Upper lobe of left lung (tissue), 6 donors: ENCODE results near the gene KIF1C. TPM values are rescaled to one million over a fixed set of nuclear protein-coding genes. Genes with fewer than 3 reads are reported as not detected.

ENCODE experiments used
- ATAC-seq, 2 donors: fragments of 200-7000 bp; cut with Tn5 transposase; one replicate each; pipeline ENCODE4 v1.9.1; 2022; ENCODE audit warnings: mild to moderate bottlenecking in 2 of 2, moderate library complexity in 2 of 2; ENCODE audit not compliant: low FRiP score in 2 of 2
- DNase-seq, 2 donors: peaks; one replicate each; pipeline ENCODE4 v3.0.0-alpha.2; 2019 to 2020
- H3K27ac ChIP-seq, 4 donors: fragments of 200-600 bp; sonication (generic); one replicate each; pipeline ENCODE4 v1.5.1; 2016 to 2019
- H3K27me3 ChIP-seq, 4 donors: fragments of 200-600 bp; sonication (generic); one replicate each; pipeline ENCODE4 v1.5.1; 2017 to 2019
- H3K36me3 ChIP-seq, 4 donors: fragments of 200-600 bp; sonication (generic); one replicate each; pipeline ENCODE4 v1.5.1; 2016 to 2019
- H3K4me1 ChIP-seq, 4 donors: fragments of 200-600 bp; sonication (generic); one replicate each; pipeline ENCODE4 v1.5.1; 2018 to 2019
- H3K4me3 ChIP-seq, 4 donors: fragments of 200-600 bp; sonication (generic); one replicate each; pipeline ENCODE4 v1.5.1; 2017 to 2019; ENCODE audit warnings: mild to moderate bottlenecking in 2 of 4, moderate library complexity in 1 of 4
- H3K9me3 ChIP-seq, 4 donors: fragments of 200-600 bp; sonication (generic); one replicate each; pipeline ENCODE4 v1.5.1; 2018 to 2019
- EP300 ChIP-seq, 4 donors: sonication (generic); formaldehyde crosslinking; IDR thresholded peaks; one replicate each; pipeline ENCODE4 v1.5.1; 2017; ENCODE audit warnings: antibody characterized with exemption in 4 of 4, control low read depth in 2 of 4
- POLR2A ChIP-seq, 4 donors: fragments of 450-650 bp; IDR thresholded peaks; one replicate each; pipeline ENCODE4 v1.5.1; 2016 to 2017; ENCODE audit warnings: antibody characterized with exemption in 4 of 4, mild to moderate bottlenecking in 2 of 4
- POLR2AphosphoS5 ChIP-seq, 2 donors: sonication (generic); formaldehyde crosslinking; IDR thresholded peaks; one replicate each; pipeline ENCODE4 v1.5.1; 2017; ENCODE audit warnings: antibody characterized with exemption in 2 of 2
- WGBS, 2 donors: methylation state at CpG; one replicate each; pipeline ENCODE4 v1.1.5; 2017 to 2018; 5-methylcytosine and 5-hydroxymethylcytosine counted together
- total RNA-seq, 6 donors: library from RNA; depleted of rRNA in 4 of 6; stranded (reverse); fragments of >200 nt in 4 of 6; gene quantifications; one replicate each; pipeline versions ENCODE4 v1.1.0 to v1.2.1, GENCODE V29; 2016 to 2021
- TF ChIP-seq, protein P1 (sequence below), 6 experiments: fragments of 450-650 bp in 4 of 6; fragments of 200-600 bp in 2 of 6; sonication (generic) in 2 of 6; IDR thresholded peaks; one replicate each; pipeline ENCODE4 v1.5.1; 2016 to 2019; ENCODE audit warnings: antibody characterized with exemption in 6 of 6
- donor health status: DM: no; HTN: no; CAD: no; lungs with moderate emphysema.
- donor health status: DM: no; HTN: yes; CAD: no; lungs with severe emphysema.

Gene KIF1C
- total RNA-seq, 6 donors from 2014 or later, result 130 to 270 (median 206) TPM

DNA sequence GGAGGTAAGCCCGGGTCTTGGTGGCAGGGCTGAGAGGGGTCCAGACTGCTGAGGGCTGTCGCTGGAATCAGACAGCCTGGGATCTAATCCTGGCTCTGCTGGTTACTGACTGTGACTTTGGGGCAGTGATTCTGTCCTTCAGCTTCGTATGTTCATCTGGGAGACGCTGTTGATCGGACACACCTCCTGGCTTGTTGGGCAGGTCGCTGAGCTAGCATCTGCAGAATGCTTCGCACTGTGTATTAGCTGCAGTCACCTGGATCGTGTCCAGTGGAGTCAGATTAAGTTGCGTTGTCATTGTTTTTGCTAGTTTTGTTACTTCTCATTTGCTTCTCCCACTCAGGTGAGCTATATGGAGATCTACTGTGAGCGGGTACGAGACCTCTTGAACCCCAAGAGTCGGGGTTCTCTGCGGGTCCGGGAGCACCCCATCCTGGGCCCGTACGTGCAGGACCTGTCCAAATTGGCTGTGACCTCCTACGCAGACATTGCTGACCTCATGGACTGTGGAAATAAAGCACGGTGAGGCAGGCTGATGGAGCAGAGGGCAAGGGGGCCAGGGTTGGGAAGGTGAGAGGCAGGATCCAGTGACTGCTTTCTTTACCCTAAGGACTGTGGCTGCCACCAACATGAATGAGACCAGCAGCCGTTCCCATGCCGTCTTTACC, 4.5 kb downstream of the KIF1C start:
- no peak for TF ChIP-seq EP300 (IDR thresholded peaks at IDR 0.05)
- no peak for TF ChIP-seq POLR2A (IDR thresholded peaks at IDR 0.05)
- TF ChIP-seq, protein P1, sequence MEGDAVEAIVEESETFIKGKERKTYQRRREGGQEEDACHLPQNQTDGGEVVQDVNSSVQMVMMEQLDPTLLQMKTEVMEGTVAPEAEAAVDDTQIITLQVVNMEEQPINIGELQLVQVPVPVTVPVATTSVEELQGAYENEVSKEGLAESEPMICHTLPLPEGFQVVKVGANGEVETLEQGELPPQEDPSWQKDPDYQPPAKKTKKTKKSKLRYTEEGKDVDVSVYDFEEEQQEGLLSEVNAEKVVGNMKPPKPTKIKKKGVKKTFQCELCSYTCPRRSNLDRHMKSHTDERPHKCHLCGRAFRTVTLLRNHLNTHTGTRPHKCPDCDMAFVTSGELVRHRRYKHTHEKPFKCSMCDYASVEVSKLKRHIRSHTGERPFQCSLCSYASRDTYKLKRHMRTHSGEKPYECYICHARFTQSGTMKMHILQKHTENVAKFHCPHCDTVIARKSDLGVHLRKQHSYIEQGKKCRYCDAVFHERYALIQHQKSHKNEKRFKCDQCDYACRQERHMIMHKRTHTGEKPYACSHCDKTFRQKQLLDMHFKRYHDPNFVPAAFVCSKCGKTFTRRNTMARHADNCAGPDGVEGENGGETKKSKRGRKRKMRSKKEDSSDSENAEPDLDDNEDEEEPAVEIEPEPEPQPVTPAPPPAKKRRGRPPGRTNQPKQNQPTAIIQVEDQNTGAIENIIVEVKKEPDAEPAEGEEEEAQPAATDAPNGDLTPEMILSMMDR (IDR thresholded peaks at IDR 0.05), result no peak
- TF ChIP-seq POLR2AphosphoS5 (IDR thresholded peaks at IDR 0.05), result no peak
- peaks cover 28 to 67% (median 63%) of the 10 kb centered on the region in 4 donors for H3K36me3 ChIP-seq
- ATAC-seq (no peak), DNase-seq (no peak)
- 95 to 96% methylated on average over 9 to 20 of the region's 20 CpGs for WGBS, 2 donors
- no peak overlapping the region for H3K27ac ChIP-seq
- H3K4me1 ChIP-seq, result peaks cover 18 to 24% (median 23%) of the 10 kb centered on the region in 4 donors
- H3K4me3 ChIP-seq, result no peak overlapping the region
- no peaks in the 10 kb centered on the region for H3K9me3 ChIP-seq
- H3K27me3 ChIP-seq, result no peaks in the 10 kb centered on the region

DNA sequence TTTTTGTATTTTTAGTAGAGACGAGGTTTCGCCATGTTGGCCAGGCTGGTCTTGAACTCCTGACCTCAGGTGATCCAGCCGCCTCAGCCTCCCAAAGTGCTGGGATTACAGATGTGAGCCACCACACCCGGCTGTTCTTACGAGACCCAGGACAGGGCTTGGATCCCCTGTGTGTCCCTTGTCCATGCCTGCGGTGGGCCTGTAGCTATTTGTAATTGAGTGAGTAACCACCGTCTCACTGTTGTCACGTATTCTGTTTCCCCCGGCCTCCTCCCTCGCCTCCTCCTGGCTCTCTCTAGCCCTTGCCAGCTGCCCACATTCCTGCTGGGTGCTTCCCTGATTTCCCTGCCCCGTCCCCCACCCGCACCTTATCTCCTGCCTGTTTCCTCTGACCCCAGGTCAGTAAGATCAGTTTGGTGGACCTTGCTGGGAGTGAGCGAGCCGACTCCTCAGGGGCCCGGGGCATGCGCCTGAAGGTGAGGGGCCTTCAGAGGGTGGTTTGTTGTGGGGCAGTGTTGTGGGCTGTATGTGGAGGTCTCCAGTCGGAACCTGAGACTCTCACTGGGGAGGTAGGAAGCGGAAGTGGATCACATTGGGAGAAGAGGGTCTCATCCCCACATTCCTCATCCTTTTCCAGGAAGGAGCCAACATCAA, 5.6 kb downstream of the KIF1C start:
- no peak for DNase-seq
- no peak overlapping the region for H3K4me3 ChIP-seq
- H3K27me3 ChIP-seq, result no peaks in the 10 kb centered on the region
- H3K9me3 ChIP-seq, result no peaks in the 10 kb centered on the region
- TF ChIP-seq POLR2AphosphoS5 (IDR thresholded peaks at IDR 0.05) (no peak), EP300 (IDR thresholded peaks at IDR 0.05) (no peak), POLR2A (IDR thresholded peaks at IDR 0.05) (no peak)
- TF ChIP-seq, protein P1 (IDR thresholded peaks at IDR 0.05), result no peak
- 97 to 99% methylated on average over 18 of the region's 18 CpGs for WGBS, 2 donors
- H3K27ac ChIP-seq, result no peak overlapping the region
- no peak for ATAC-seq
- peaks cover 18 to 24% (median 23%) of the 10 kb centered on the region in 4 donors for H3K4me1 ChIP-seq
- H3K36me3 ChIP-seq, result peaks cover 35 to 78% (median 74%) of the 10 kb centered on the region in 4 donors

DNA sequence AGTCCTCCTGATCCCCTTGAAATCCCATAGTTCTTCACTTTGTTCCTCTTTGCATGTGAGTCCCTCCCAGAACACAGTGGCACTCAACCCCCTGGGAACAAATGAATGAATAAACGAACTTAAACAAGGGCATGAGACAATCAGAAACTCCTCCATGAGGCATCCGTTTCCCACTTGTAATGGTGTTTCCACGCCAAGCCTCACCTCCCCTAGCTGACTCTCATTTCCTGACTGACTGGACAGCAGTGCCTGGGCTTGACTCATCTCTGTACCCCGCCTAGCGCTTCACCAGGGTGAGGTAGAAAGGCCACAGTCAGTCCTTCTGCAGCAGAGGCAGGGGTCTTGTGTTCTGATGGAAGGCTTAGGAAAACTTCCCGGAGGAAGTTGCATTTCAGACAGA, 14.2 kb downstream of the KIF1C start:
- no peak overlapping the region for H3K27ac ChIP-seq
- H3K4me1 ChIP-seq, result no peaks in the 10 kb centered on the region
- no peaks in the 10 kb centered on the region for H3K27me3 ChIP-seq
- ATAC-seq (peak in 1 of 2 donors; percentile 46), DNase-seq (no peak)
- no peak overlapping the region for H3K4me3 ChIP-seq
- H3K9me3 ChIP-seq, result no peaks in the 10 kb centered on the region
- H3K36me3 ChIP-seq, result peaks cover 24 to 92% (median 74%) of the 10 kb centered on the region in 4 donors
- TF ChIP-seq, protein P1 (IDR thresholded peaks at IDR 0.05), result no peak
- no peak for TF ChIP-seq POLR2A (IDR thresholded peaks at IDR 0.05)
- no peak for TF ChIP-seq POLR2AphosphoS5 (IDR thresholded peaks at IDR 0.05)
- no peak for TF ChIP-seq EP300 (IDR thresholded peaks at IDR 0.05)
- 75 to 89% methylated on average over 6 of the region's 6 CpGs for WGBS, 2 donors

DNA sequence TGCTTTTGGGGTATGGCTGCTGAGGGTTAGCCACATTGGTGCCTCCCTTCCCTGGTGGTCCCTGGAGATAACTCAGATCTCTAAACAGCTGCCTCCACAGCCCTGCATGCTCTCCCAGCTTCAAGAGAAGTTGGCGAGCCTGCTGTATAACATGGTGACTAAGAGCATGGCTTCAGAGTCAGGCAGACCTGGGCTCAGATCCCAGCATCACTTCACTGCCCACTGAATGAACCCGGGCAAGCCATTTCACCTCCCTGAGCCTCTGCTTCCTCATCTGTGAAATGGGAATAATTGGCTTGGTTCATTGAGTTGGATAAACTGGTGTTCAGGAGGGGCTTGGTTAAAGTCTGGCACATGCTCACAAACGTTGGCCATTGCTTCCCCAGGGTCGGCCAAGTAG, 16.6 kb downstream of the KIF1C start:
- no peak for ATAC-seq
- no peak for DNase-seq
- Histone ChIP-seq H3K9me3 (no peaks in the 10 kb centered on the region), H3K4me3 (no peak overlapping the region), H3K27me3 (no peaks in the 10 kb centered on the region), H3K36me3 (peaks cover 23 to 91% (median 69%) of the 10 kb centered on the region in 4 donors), H3K27ac (no peak overlapping the region), H3K4me1 (no peaks in the 10 kb centered on the region)
- WGBS, 2 donors, result 80 to 91% methylated on average over 4 of the region's 4 CpGs
- no peak for TF ChIP-seq POLR2AphosphoS5 (IDR thresholded peaks at IDR 0.05)
- TF ChIP-seq, protein P1 (IDR thresholded peaks at IDR 0.05), result no peak
- TF ChIP-seq EP300 (IDR thresholded peaks at IDR 0.05), result no peak
- TF ChIP-seq POLR2A (IDR thresholded peaks at IDR 0.05), result no peak
